GM13977 (cell line): ENCODE results near the gene FLG.
"Not testable (repeated sequence)": the region's sequence is repeated elsewhere in the genome, so short reads cannot be mapped to it uniquely, and the experiment has no call there.

Experiments
- DNase-seq: peaks from one replicate; pipeline ENCODE4 v3.0.0; 2012; ENCODE audit warnings: low spot score
- in situ Hi-C: fragments of 300-500 bp; cut with MboI; formaldehyde crosslinking; loops from one replicate; pipeline ENCODE4 v1.12.0; 2022; ENCODE audit warnings: low sequenced_read_pairs, low pct_unique_long_range_greater_than_20kb, mixed read lengths, inconsistent platforms; ENCODE audit not compliant: unreplicated experiment
- TF ChIP-seq, protein P1 (sequence below): IDR thresholded peaks from 2 replicates; pipeline ENCODE4 v1.5.1; 2012; ENCODE audit warnings: mild to moderate bottlenecking, control low read depth; ENCODE audit not compliant: insufficient read depth; ENCODE audit errors: extremely low read depth, missing control alignments

Gene FLG

DNA sequence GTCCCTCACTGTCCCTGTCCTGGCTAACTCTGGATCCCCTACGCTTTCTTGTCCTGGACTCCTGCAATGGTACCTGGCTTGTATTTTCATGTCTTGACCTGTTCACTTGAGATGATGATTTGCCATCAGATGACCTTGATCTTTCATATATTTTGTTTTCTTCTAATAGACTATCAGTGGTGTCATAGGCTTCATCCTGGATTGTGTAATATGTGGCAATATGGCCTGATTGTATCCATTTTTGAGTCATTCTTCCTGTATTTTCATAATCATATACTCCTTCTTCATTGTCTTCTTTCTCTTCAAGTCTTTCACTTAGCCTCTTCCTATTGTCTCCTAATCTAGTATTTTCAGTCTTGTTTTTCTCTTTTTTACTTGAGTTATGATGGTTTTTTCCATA, 11.1 kb downstream of the FLG start:
- TF ChIP-seq, protein P1, sequence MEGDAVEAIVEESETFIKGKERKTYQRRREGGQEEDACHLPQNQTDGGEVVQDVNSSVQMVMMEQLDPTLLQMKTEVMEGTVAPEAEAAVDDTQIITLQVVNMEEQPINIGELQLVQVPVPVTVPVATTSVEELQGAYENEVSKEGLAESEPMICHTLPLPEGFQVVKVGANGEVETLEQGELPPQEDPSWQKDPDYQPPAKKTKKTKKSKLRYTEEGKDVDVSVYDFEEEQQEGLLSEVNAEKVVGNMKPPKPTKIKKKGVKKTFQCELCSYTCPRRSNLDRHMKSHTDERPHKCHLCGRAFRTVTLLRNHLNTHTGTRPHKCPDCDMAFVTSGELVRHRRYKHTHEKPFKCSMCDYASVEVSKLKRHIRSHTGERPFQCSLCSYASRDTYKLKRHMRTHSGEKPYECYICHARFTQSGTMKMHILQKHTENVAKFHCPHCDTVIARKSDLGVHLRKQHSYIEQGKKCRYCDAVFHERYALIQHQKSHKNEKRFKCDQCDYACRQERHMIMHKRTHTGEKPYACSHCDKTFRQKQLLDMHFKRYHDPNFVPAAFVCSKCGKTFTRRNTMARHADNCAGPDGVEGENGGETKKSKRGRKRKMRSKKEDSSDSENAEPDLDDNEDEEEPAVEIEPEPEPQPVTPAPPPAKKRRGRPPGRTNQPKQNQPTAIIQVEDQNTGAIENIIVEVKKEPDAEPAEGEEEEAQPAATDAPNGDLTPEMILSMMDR, result no peak
- in situ Hi-C loops, result no loop called here
- DNase-seq, result no peak

DNA sequence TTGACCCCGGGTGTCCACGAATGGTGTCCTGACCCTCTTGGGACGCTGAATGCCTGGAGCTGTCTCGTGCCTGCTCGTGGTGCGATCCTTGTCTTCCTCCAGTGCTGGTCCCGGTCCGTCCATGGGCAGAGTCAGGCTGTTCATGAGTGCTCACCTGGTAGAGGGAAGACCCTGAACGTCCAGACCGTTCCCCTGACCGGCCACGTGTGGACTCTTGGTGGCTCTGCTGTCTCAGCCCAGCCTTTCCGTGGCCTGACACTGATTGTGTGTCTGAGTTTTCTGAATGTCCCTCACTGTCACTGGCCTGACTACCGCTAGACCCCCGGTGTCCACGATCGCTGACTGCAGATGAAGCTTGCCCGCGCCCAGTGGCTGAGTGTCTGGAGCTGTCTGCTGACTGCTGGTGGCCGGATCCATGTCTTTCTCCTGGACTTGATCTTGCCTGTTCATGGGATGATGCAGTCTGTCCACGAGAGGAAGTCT, 11.7 kb downstream of the FLG start:
- in situ Hi-C loops, result no loop called here
- TF ChIP-seq, protein P1, result no peak
- DNase-seq, result no peak

DNA sequence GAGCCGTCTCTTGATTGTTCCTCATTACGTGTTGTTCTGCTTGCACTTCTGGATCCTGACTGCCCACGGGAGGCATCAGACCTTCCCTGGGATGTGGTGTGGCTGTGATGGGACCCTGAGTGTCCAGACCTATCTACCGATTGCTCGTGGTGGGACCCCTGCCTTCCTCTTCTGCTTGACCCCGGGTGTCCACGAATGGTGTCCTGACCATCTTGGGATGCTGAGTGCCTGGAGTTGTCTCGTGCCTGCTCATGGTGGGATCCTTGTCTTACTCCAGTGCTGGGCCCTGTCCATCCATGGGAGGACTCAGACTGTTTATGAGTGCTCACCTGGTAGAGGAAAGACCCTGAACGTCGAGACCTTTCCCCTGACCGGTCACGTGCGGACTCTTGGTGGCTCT, 12.9 kb downstream of the FLG start:
- in situ Hi-C loops, DNase-seq: not testable (repeated sequence)

DNA sequence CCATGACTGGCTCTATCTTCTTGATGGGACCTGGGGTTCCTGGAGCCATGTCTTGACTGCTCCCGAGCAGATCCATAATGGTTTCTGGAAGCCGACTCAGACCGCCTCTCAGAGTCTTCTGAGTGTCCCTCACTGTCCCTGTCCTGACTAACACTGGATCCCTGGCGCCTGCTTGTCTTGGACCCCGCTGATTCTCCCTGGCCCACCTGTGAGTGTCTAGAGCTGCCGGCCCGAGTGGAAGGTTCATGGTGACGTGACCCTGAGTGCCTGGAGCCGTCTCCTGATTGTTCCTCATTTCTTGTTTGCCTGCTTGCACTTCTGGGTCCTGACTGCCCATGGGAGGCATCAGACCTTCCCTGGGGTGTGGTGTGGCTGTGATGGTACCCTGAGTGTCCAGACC, 15.1 kb downstream of the FLG start:
- TF ChIP-seq, protein P1, result no peak
- DNase-seq, result no peak
- in situ Hi-C loops, result no loop called here

DNA sequence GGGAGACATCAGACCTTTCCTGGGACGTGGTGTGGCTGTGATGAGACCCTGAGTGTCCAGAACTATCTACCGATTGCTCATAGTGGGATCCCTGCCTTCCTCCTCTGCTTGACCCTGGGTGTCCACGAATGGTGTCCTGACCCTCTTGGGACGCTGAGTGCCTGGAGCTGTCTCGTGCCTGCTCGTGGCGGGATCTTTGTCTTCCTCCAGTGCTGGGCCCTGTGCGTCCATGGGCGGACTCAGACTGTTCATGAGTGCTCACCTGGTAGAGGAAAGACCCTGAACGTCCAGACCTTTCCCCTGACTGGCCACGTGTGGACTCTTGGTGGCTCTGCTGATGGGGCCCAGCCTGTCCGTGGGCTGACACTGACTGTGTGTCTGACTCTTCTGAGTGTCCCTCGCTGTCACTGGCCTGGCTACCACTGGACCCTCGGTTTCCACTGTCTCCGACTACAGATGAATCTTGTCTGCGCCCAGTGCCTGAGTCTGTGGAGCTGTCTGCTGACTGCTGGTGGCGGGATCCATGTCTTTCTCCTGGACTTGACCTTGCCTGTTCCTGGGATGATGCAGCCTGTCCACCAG, 15.6 kb downstream of the FLG start:
- DNase-seq, in situ Hi-C loops: not testable (repeated sequence)

DNA sequence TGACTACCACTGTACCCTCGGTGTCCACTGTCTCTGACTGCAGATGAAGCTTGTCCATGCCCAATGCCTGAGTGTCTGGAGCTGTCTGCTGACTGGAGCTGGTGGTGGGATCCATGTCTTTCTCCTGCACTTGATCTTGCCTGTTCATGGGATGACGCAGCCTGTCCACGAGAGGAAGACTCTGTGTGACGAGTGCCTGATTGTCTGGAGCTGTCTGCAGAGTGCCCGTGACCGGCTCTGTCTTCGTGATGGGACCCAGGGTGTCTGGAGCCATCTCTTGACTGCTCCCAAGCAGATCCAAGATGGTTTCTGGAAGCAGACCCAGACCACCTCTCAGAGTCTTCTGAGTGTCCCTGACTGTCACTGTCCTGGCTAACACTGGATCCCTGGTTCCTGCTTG, 16.3 kb downstream of the FLG start:
- DNase-seq, in situ Hi-C loops: not testable (repeated sequence)

DNA sequence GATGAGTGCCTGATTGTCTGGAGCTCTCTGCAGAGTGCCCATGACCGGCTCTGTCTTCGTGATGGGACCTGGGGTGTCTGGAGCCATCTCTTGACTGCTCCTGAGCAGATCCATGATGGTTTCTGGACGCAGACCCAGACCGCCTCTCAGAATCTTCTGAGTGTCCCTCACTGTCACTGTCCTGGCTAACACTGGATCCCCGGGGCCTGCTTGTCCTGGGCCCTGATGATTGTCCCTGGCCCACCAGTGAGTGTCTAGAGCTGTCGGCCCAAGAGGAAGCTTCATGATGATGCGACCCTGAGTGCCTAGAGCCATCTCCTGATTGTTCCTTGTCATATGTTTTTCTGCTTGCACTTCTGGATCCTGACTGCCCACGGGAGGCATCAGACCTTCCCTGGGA, 17.1 kb downstream of the FLG start:
- in situ Hi-C loops, DNase-seq: not testable (repeated sequence)

DNA sequence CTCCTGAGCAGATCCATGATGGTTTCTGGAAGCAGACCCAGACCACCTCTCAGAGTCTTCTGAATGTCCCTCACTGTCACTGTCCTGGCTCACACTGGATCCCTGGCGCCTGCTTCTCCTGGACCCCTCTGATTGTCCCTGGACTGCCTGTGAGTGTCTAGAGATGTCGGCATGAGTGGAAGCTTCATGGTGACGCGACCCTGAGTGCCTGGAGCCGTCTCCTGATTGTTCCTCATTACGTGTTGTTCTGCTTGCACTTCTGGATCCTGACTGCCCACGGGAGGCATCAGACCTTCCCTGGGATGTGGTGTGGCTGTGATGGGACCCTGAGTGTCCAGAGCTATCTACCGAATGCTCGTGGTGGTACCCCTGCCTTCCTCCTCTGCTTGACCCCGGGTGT, 18.9 kb downstream of the FLG start:
- DNase-seq, in situ Hi-C loops: not testable (repeated sequence)

DNA sequence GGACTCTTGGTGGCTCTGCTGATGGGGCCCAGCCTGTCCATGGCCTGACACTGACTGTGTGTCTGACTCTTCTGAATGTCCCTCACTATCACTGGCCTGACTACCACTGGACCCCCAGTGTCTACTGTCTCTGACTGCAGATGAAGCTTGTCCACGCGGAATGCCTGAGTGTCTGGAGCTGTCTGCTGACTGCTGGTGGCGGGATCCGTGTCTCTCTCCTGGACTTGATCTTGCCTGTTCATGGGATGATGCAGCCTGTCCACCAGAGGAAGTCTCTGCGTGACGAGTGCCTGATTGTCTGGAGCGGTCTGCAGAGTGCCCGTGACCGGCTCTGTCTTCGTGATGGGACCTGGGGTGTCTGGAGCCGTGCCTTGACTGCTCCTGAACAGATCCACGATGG, 20.3 kb downstream of the FLG start:
- in situ Hi-C loops, DNase-seq: not testable (repeated sequence)

DNA sequence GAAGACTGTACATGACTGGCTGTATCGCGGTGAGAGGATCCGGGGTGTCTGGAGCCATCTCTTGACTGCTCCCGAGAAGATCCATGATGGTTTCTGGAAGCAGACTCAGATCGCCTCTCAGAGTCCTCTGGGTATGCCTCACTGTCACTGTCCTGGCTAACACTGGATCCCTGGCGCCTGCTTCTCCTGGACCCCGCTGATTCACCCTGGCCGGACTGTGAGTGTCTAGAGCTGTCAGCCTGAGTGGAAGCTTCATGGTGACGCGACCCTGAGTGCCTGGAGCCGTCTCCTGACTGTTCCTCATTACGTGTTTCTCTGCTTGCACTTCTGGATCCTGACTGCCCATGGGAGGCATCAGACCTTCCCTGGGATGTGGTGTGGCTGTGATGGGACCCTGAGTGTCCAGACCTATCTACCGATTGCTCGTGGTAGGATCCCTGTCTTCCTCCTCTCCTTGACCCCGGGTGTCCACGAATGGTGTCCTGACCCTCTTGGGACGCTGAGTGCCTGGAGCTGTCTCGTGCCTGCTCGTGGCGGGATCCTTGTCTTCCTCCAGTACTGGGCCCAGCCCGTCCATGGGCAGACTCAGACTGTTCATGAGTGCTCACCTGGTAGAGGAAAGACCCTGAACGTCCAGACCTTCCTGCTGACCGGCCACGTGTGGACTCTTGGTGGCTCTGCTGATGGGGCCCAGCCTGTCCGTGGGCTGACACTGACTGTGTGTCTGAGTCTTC, 21.7 kb downstream of the FLG start:
- DNase-seq, in situ Hi-C loops: not testable (repeated sequence)

DNA sequence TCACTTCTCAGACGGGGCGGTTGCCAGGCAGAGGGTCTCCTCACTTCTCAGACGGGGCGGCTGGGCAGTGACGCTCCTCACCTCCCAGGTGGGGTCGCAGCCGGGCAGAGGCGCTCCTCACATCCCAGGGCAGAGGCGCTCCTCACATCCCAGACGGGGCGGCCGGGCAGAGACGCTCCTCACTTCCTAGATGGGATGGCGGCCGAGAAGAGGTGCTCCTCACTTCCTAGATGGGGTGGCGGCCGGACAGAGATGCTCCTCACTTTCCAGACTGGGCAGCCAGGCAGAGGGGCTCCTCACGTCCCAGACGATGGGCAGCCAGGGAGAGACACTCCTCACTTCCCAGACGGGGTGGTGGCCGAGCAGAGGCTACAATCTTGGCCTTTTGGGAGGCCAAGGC, 68.6 kb downstream of the FLG start:
- DNase-seq, in situ Hi-C loops: not testable (repeated sequence)
